LNCaP clone FGC (cell line): Measurements from ENCODE around the gene TMEM237.

Experiments
- DNase-seq: peaks from one replicate; pipeline ENCODE4 v3.0.0-alpha.2; 2011; ENCODE audit warnings: low read depth
- H3K4me3 ChIP-seq: 2 replicates; pipeline ENCODE4 v1.5.1; 2011; ENCODE audit warnings: mild to moderate bottlenecking, low read depth, low read length, control low read depth
- TF ChIP-seq, protein P1 (sequence below): IDR thresholded peaks from 2 replicates; pipeline ENCODE4 v1.5.1; 2012; ENCODE audit warnings: mild to moderate bottlenecking; ENCODE audit not compliant: control insufficient read depth, insufficient read depth; ENCODE audit errors: extremely low read depth

TMEM237 gene

DNA sequence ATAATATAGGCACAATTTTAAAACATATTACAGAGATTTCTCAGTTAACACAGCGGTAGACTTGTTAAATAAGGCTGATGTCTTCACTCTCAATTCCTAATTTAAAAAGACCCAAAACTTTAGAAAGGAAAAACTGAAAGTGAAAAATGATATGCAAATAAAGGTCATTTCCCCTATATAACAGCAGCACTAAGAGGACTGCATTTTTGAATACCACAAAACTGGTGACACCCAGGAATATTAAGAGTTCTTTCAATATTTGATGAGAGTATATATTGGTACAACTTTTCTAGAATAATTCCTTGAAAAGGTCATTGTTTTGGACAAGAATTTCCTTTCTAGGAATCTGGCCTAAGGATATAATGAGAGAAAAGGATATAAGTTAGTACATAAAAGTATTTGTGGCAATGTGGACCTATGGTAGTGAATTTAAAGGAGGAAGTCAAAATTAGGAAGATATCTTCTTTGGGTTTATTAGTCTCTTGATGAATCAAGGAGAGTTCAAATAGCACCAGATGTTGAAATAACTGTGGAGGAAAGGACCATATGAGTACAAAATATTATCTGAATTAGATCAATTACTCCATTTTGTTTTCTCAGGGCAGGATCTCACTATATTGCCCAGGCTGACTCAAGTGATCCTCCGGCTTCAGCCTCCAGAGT is 70.3 kb downstream of the TMEM237 start:
- no peak for DNase-seq
- TF ChIP-seq, protein P1, sequence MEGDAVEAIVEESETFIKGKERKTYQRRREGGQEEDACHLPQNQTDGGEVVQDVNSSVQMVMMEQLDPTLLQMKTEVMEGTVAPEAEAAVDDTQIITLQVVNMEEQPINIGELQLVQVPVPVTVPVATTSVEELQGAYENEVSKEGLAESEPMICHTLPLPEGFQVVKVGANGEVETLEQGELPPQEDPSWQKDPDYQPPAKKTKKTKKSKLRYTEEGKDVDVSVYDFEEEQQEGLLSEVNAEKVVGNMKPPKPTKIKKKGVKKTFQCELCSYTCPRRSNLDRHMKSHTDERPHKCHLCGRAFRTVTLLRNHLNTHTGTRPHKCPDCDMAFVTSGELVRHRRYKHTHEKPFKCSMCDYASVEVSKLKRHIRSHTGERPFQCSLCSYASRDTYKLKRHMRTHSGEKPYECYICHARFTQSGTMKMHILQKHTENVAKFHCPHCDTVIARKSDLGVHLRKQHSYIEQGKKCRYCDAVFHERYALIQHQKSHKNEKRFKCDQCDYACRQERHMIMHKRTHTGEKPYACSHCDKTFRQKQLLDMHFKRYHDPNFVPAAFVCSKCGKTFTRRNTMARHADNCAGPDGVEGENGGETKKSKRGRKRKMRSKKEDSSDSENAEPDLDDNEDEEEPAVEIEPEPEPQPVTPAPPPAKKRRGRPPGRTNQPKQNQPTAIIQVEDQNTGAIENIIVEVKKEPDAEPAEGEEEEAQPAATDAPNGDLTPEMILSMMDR, result no peak
- H3K4me3 ChIP-seq, result no peak overlapping the region
